DMS 273 treated with DMSO at 0.1 percent for 48 hours (cell line): ENCODE data around the gene UBL7.

Experiments used
- DNase-seq: peaks from one replicate; lab custom pipeline; 2025; lab: John Stamatoyannopoulos, UW

Gene UBL7

DNA sequence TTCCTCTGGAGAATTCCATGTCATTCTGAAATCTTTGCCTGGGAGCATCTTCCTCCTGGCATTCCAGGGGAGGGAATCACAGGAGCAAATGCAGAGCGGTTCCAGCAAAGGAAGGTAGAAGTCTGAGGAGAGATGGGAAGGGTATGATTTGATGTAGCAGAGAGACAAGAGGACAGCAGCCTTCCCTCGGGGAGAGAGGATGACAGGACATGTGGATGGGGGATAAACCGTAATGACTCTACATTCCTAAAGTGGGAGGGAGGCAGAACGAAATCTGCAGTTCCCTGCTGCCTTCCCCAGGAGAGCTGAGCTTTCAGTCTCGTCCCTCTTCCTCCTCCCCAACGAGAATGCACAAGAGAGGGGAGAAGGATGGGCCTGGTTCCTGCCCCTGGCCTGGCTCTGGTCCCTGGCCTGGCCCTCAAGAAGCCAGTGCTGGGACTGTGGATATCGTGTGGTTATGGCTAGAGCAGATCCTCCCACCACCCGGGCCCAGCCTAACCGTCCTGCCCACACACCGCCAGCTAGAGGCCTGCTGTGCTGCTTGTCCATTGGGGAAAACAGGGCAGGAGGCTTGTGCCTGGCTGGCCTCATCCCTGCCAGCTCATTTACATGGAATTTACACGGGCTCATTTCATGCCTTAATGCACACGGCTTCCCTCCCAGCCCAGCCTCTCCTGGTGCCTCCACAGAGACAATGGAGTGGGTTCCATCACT lies 53.8 kb downstream of the UBL7 start:
- peak; percentile 40 for DNase-seq

DNA sequence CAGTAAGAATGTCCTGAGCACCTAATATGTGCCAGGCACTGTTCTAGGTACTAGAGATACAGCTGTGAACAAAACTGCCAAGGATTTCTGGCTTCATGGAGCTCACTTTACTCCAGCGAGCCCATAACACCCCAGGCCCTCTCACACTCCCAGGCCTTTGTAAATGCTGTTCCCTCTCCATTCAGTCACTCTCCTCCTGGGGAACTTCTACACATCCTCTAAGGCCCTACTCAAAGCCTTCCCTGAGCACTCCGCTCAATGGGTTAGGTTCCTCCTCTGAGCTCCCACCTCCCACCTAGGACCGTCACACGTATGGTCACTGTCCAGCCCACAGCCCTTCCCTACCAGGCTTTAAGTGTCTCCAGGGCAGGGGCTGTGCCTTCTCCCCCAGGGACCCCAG lies 54.4 kb downstream of the UBL7 start:
- no peak for DNase-seq

DNA sequence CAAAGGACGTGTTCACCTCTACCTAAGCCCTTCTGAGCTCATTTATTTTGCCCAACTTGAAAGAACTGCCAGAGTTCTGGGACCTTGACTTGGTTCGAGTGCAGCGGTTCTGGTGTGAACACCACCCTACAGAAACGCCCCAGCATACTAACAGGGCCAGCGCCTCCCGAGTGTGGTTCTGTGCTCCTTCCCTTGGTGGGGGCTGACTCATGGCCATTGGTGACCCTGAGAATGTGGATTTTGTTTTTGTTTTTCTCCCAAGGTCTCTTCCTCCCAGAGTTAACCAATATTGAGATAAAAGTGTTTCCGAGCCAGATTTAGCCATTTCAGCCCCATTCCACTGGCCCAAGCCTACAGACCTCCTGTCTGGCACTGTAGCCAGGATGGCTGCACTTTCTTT lies 55.1 kb downstream of the UBL7 start:
- no peak for DNase-seq

DNA sequence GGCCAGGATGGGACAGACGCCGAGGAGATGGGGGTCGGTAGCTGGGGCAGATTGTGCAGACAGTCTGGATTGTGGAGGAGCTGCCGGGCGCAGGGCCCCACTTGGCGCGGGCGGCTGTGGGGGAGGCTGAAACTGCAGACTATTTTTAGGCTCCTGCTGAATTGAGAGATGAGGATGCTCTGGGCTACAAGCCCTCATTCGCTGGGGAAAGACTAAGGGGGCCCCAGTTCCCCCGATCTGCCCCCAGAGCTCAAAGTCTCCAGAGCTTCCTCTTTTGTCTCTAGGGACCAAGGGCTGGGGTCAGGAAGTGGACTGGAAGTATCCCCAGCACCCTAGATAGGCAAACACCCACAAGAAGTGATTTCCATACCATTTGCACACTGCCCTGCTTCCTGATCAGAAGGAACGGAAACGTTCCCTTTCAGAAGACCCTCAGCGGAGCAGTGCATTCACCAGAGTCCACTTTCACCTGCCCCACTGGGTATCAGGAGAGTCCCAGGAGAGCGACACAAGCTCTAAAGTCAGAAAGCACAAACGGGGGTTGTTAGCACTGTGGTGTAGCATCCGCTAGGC lies 56.9 kb downstream of the UBL7 start:
- DNase-seq, result no peak

DNA sequence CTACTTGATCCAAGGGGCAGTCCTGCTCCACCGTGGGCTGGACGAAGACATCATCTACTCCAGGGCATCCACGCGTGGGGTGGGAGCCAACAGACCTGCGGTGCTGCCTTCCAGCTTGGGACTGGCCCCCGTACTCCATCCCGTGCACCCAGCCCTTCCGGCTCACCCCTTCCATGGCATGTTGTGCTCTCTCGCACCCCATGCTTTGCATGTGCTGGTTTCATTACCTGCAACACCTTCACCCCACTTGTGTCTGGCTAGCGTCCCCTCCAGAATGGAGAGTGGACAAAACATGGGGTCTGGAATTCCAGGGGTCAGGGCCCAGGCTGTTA lies 57.4 kb downstream of the UBL7 start:
- DNase-seq, result no peak

DNA sequence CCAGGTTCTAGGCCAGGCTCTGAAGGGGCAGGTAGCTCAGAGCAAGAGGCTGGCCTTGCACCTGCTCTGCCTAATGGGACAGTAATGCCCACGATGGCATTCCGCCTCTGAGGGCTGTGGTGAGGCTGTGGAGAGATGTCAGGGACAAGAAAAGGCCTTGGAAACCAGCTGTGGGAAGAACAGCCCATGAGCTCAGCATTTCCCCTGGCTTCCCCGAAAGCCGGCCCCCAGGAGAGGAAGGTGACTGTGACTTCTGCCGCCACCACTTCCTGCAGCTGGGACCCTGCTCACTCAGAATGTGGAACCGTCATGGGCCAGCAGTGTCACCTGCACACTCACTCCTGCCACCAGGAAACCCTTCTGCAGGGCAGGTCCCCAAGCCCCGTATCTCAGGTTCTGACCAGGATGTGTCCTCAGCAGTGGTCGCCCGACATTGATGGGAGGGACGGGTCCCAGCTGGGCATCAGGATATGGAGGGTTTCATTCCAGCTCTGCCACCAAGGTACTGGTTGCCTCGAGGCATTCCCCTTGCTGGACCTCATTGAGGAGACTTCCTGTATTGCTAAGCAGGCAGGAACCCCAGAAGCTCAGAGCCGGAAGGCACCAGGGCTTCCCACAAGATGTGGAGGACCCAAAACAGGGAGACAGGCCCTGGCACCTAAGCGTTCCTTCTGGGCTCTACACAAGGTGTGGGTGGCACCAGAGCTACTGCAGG lies 57.9 kb downstream of the UBL7 start:
- DNase-seq, result no peak

DNA sequence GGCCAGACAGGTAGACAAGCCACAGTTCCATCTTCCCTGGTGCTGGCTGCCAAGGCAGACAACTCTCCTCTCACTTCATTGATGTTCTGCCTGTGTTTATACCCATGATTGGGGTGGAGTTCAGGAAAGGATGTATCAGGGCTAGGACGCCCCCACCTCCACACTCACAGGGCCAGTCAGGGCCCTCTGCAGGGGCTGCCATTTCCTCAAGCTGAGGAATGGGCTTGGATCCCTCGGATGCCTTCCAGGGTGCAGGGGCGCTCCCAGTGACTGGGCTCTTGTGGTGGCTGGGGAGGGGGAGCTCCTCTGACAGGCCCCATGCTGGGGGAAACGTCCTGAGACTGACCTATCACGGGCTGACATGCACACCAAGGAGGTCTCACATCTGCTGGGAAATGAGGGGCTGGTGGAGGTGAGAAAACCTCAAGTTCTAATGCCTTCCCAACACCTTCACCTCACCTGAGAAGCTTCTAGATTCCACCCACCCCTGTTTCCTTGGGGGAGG lies 58.6 kb downstream of the UBL7 start:
- no peak for DNase-seq

DNA sequence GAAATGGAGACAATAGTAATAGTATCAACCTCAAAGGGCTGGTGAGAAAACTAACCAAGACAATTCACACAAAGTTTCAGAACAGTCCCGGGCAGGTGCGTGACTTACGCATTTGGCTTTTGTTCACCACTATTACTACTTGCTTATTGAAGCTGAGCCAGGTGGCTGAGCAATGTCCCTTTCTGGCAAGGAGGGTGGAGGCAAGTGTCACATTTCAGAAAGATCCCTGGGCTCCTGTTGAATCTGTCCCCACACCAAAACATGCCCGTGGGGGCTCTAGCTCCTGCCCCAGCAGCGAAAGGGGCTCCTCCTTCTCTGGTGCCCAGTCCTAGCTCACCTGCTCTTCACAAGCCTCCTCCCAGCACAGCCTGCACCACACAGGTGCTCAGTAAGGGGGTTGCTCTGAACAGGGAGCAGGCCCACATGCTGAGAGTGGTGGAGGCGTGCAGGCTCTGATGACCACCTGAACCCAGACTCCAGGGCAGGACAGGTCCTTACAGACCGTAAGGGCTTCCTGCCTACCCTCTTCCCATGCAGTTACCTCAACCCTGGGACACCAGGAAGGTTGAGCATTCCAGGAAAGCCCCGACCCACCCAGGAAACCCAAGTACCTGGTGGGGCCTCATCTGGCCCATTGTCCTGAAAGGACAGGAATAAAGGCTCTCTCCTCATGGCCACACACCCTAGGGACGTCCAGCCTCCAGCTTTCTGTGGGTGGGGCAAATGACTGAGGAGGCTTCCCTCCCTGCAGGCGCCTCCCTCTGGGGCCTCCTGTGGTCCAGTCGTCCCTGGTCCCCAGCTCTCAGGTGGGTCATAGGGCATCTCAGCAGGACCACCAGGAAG lies 59.8 kb downstream of the UBL7 start:
- no peak for DNase-seq

DNA sequence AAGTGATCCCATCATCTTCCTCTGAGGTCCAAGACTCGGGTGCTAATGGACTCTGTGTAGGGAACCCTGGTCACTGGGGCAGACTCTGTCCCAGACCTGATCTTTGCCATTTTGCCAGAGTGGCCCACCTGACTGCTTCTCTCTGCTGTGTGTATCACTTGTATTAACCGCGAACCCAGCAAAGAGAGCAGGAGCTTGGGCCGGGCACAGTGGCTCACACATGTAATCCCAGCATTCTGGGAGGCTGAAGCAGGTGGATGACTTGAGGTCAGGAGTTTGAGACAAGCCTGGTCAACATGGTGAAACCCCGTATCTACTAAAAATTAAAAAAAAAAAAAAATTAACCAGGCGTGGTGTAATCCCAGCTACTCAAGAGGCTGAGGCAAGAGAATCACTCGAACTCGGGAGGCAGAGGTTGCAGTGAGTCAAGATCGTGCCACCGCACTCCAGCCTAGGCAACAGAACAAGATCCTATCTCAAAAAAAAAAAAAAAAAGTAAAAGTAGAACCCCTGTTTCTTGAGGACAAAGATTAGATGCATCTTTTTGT lies 60.6 kb downstream of the UBL7 start:
- DNase-seq, result no peak

DNA sequence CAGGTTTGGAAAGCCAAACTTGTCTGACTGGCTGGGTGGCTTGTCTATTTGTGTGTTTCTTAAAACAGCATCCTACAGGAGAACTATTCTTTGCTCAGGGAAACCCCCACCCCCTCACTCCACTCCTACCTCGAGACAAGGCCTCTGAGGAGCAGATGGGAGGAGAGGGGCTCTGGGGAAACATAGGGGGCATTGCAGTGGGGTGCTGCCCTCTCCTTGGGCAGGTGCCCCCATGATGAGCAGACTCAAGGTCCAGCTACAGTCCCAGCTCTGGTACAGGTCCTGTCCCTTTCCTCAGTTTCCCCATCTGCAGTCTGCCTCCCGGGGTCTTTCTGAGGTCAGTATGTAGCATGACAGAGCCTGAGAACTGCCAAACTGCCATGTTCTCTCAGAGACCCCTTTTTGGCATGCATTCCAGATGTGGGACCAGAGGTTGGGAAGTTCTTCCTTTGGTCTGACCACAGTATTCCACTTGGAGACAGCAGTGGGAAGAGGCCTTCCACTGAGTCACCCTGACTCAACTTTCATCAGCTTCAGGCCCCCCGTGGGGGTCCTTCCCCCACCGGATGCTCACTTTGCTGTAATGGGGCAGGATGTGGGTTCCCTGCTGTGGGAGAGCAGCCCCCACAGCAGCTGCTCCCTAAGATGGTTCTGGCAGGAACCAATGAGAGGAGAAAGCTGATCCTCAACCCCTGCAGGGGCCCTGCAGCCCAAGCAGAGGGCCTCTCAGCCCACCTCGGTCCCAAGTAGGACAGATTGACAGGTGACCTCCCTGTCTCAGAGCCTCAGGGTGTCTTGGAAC lies 61.2 kb downstream of the UBL7 start:
- no peak for DNase-seq

DNA sequence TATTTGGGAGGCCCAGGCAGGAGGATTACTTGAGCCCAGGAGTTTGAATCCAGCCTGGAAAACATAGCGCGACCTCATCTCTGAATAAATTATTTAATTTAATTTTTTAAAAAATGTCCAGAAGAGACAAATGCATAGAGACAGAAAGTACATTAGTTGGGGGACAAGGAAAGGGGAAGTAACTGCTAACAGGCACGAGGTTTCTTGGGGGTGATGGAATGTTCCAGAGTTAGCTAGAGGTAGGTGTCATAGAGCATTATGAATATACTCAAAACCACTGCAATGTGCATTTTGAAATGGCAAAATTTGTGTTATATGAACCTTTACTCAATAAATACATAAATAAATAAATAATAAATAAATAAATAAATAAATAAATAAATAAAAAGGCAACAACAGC lies 61.9 kb downstream of the UBL7 start:
- no peak for DNase-seq

DNA sequence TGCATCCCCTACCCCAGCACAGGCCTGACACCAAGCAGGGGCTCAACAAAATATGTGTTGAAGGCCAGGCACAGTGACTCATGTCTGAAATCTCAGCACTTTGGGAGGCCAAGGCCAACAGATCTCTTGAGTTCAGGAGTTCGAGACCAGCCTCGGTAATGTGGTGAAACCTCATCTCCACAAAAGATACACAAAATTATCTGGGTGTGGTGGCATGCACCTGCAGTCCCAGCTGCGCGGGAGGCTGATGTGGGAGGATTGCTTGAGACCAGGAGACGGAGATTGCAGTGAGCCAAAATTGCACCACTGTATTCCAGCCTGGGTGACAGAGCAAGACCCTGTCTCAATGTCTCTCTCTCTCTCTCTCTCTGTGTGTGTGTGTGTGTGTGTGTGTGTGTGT lies 62.8 kb downstream of the UBL7 start:
- no peak for DNase-seq

DNA sequence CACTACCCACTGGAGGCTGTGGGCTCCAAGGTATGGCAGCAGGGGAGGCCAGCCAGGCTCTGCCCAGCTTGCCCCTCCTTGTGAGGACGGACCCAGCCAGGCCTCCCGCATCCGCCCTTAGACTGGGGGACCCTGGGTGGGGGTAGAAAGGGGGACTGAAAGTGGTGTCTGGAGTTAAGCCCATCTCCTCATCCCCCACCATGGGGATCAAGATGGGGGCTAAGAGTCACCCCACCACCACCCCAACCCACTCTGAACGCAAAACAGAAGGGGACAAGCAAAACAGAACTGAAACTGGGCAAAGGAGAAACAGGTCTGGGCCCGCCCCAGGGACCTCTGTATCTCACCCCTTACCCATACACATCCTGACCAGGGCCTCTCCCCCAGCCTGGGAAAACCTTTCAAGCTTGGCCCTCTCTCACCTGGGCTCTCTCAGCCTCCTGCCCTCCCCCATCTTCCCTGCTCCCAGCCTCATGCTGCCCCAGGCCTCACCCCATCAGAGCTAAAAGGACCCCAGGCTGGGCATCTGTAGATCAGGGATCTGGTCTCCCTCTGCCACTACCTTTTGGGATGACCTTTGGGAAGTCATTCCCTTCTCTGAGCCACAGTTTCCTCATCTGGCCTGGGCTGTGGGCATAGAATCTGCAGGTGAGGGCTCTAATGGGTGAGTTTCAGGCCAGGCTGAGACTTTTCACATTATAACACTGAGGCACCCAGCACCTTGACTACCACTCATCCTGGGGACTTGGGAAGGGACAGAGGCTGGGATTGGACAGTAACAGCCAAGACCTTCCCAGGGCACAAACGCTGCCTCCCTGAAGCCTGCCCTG lies 63.5 kb downstream of the UBL7 start:
- DNase-seq, result no peak

DNA sequence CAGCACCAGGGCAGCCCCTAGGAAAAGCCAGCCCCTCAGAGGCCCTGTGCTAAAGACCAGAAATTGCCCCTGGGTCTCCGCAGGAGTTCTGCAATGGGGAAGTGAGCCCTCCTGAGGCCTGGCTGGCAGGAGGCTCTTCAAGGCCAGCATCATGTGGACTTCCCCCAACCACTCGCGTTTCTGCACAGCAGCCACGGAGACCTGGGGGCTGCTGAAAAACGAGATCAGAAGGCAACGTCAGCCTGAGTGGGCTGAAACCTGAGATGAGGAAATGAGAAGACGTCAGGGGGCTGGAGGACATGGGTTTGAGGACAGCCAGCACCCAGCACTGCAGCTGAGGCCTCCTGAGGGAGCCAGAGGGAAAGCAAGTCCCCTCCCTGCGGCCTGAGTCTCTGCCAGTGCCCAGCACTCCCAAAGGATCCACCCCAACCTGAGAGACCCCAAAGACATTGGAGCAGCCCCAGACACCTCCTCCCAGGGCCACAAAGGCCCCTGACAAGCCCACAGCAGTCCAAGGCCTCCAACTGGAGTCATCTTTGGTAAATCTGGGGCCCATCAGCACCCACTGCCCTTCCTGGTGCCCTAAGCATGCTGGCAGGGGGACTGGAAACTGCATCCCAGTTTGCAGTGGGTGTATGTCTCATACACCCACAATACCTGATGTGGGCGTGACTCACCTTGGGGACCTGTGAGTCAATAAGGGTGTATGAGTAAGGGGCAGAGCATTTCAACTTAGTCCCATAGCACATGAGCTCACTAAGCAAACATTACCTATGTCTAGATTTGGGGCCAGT lies 64.3 kb downstream of the UBL7 start:
- DNase-seq, result no peak

DNA sequence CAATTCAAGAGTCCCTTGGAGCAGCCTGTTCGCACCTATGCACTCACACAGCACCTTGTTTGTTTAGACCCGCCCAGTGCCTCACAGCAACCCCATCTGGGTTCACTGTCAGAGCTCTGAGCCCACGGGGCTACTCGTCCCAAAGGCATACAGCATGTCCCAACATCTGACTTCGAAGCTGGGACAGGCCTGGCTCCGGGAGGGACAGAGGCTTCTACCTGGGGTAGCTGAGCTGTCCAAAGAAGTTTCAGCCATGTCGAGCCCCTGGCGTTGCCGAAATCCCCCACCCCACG lies 64.9 kb downstream of the UBL7 start:
- no peak for DNase-seq
